Transverse colon (tissue), 4 donors: ENCODE data around the gene ZNF678. TPM values are rescaled to one million over a fixed set of nuclear protein-coding genes. Genes with fewer than 3 reads are reported as not detected.

Experiments
- DNase-seq: peaks from one replicate; pipeline ENCODE4 v3.0.0-alpha.2; 2019
- H3K27ac ChIP-seq, 4 donors: fragments of 200-600 bp; sonication (generic); 2 replicates each; pipeline ENCODE4 v1.5.1; 2016 to 2018; ENCODE audit warnings: inconsistent platforms in 4 of 4
- H3K27me3 ChIP-seq: fragments of 200-600 bp; sonication (generic); 2 replicates; pipeline ENCODE4 v1.5.1; 2017; ENCODE audit warnings: inconsistent platforms
- H3K36me3 ChIP-seq, 4 donors: fragments of 200-600 bp; sonication (generic); 2 replicates each; pipeline ENCODE4 v1.5.1; 2017 to 2019; ENCODE audit warnings: inconsistent platforms in 4 of 4
- H3K4me1 ChIP-seq, 4 donors: fragments of 200-600 bp; sonication (generic); 2 replicates each; pipeline ENCODE4 v1.5.1; 2017 to 2020; ENCODE audit warnings: inconsistent platforms in 4 of 4
- H3K4me3 ChIP-seq, 4 donors: fragments of 200-600 bp; sonication (generic); 1 replicate in 1 of 4; 2 replicates in 3 of 4; pipeline versions ENCODE4 v1.5.1 to v1.6.1; 2017 to 2019; ENCODE audit warnings: inconsistent platforms in 4 of 4
- H3K9me3 ChIP-seq, 2 donors: fragments of 200-600 bp; sonication (generic); 2 replicates each; pipeline ENCODE4 v1.5.1; 2017 to 2019; ENCODE audit warnings: inconsistent platforms in 2 of 2
- CTCF ChIP-seq, 5 experiments: fragments of 200-600 bp in 3 of 5; fragments of 450-650 bp in 2 of 5; sonication (generic) in 3 of 5; IDR thresholded peaks; 1 replicate in 2 of 5; 2 replicates in 3 of 5; pipeline ENCODE4 v1.5.1; 2016 to 2017; ENCODE audit warnings: antibody characterized with exemption in 5 of 5, inconsistent platforms in 3 of 5, mild to moderate bottlenecking in 2 of 5, moderate library complexity in 1 of 5
- EP300 ChIP-seq: sonication (generic); formaldehyde crosslinking; IDR thresholded peaks from one replicate; pipeline ENCODE4 v1.6.1; 2017; ENCODE audit warnings: antibody characterized with exemption, low read depth
- POLR2A ChIP-seq: fragments of 450-650 bp; IDR thresholded peaks from one replicate; pipeline ENCODE4 v1.6.1; 2016; ENCODE audit warnings: antibody characterized with exemption, mild to moderate bottlenecking, moderate library complexity
- POLR2AphosphoS5 ChIP-seq, 3 donors: sonication (generic); formaldehyde crosslinking; IDR thresholded peaks; one replicate each; pipeline ENCODE4 v1.6.1; 2016; ENCODE audit warnings: antibody characterized with exemption in 3 of 3
- WGBS, 2 donors: methylation state at CpG; one replicate each; pipeline ENCODE4 v1.1.5; 2018; ENCODE audit warnings: low coverage in 1 of 2; 5-methylcytosine and 5-hydroxymethylcytosine counted together
- in situ Hi-C, 4 donors: fragments of 200-750 bp; cut with MboI; loops; one replicate each; pipeline versions ENCODE4 v1.15.0 to v1.15.1; 2017; ENCODE audit warnings: low sequenced_read_pairs in 3 of 4, low pct_ligation_motif_present in 1 of 4, low pct_unique_long_range_greater_than_20kb in 1 of 4
- intact Hi-C: fragments of 100-400 bp; cut with DNase I; formaldehyde crosslinking; loops from one replicate; pipeline ENCODE4 v1.15.1; 2023; ENCODE audit warnings: low total_unique reads
- total RNA-seq, 4 donors: library from RNA; depleted of rRNA; stranded (reverse); fragments of >200 nt; gene quantifications; one replicate each; pipeline ENCODE4 v1.1.0, GENCODE V29; 2016

Gene ZNF678
- total RNA-seq, 4 donors from 2014 or later = 5.2 to 80.2 (median 14.7) TPM

DNA sequence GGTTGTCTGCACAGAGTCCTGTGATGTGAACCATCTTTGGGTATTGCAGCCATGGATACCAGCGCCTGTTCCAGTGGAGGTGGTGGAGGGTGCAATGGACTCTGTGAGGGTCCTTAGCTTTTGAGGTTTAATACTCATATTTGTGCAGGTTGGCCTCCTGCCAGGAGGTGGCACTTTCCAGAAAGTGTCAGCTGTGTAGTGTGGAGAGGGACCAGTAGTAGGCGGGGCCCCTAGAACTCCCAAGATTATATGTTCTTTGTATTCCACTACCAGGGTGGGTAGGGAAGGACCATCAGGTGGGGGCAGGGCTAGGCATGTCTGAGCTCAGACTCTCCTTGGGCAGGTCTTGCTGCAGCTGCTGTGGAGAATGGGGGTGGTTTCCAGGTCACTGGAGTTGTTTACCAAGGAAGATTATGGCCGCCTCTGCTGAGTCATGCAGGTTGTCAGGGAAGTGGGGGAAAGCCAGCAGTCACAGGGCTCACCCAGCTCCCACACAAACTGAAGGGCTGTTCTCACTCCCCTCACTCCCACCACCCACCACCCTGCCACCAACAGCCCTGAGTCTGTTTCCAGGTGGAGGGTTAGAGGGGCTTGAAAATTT, 31.2 kb upstream of the ZNF678 start:
- Histone ChIP-seq H3K9me3 (peaks cover 62 to 65% of the 10 kb centered on the region in 2 donors), H3K36me3 (no peaks in the 10 kb centered on the region), H3K27me3 (no peaks in the 10 kb centered on the region), H3K4me1 (no peaks in the 10 kb centered on the region), H3K4me3 (no peak overlapping the region), H3K27ac (no peak overlapping the region)
- in situ Hi-C loops (no loop called here), intact Hi-C loops (no loop called here)
- WGBS, 2 donors = 93 to 94% methylated on average over 3 of the region's 3 CpGs
- TF ChIP-seq CTCF (IDR thresholded peaks at IDR 0.05) (no peak), EP300 (no peak), POLR2A (no peak), POLR2AphosphoS5 (IDR thresholded peaks at IDR 0.05) (no peak)
- no peak for DNase-seq

- intact Hi-C loops = no loop called here
- in situ Hi-C loops = no loop called here
- Histone ChIP-seq H3K9me3 (peaks cover 3% of the 10 kb centered on the region in 2 donors), H3K36me3 (no peaks in the 10 kb centered on the region), H3K4me1 (peaks cover 4 to 18% (median 10%) of the 10 kb centered on the region in 4 donors), H3K27me3 (no peaks in the 10 kb centered on the region), H3K4me3 (no peak overlapping the region), H3K27ac (no peak overlapping the region)
- no peak for DNase-seq
- WGBS, 2 donors = 87% methylated on average over 5 of the region's 5 CpGs; no CpG with 5 or more reads in 1 of the 2 donors
- no peak for TF ChIP-seq CTCF (IDR thresholded peaks at IDR 0.05)
- no peak for TF ChIP-seq POLR2A
- TF ChIP-seq EP300 = no peak
- no peak for TF ChIP-seq POLR2AphosphoS5 (IDR thresholded peaks at IDR 0.05)
These were observed 22.9 kb upstream of the ZNF678 start for GRCh38 chr1:227540170-227541098.

DNA sequence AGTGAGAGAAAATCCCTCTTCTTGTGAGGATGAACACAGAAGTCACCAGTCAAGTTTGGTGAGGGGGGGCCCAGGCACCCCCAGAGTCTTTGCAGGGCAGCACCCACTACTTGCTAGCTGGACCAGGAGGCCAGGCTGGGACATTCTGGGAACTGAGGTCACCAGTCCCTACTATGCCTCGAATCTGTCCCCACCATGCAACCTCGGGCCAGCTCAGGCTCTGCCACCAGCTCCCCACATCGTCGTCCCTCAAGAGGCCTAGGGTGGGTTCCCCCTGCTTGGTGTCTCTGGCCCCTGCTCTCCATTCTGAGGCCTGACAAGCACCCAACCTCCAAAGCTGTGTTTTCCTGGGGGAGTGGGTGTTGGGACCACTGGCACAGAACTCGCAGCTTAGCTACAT, 22.2 kb upstream of the ZNF678 start:
- 97% methylated on average over 5 of the region's 5 CpGs; no CpG with 5 or more reads in 1 of the 2 donors for WGBS, 2 donors
- peaks cover 3% of the 10 kb centered on the region in 2 donors for H3K9me3 ChIP-seq
- H3K27me3 ChIP-seq = no peaks in the 10 kb centered on the region
- intact Hi-C loops (no loop called here), in situ Hi-C loops (no loop called here)
- no peak overlapping the region for H3K4me3 ChIP-seq
- no peak for DNase-seq
- no peak overlapping the region for H3K27ac ChIP-seq
- no peak for TF ChIP-seq CTCF (IDR thresholded peaks at IDR 0.05)
- no peak for TF ChIP-seq POLR2A
- TF ChIP-seq EP300 = no peak
- no peak for TF ChIP-seq POLR2AphosphoS5 (IDR thresholded peaks at IDR 0.05)
- peaks cover 4 to 18% (median 10%) of the 10 kb centered on the region in 4 donors for H3K4me1 ChIP-seq
- no peaks in the 10 kb centered on the region for H3K36me3 ChIP-seq

GRCh38 chr1:227541796-227542152, 21.6 kb upstream of the ZNF678 start:
- in situ Hi-C loops = no loop called here
- peak overlapping the region; percentile 67 to 82 (median 76) for H3K27ac ChIP-seq
- intact Hi-C loops = no loop called here
- TF ChIP-seq POLR2AphosphoS5 (IDR thresholded peaks at IDR 0.05) (no peak), POLR2A (no peak), CTCF (IDR thresholded peaks at IDR 0.05) (no peak), EP300 (no peak)
- peak; percentile 16 for DNase-seq
- 41% methylated on average over 29 of the region's 32 CpGs; no CpG with 5 or more reads in 1 of the 2 donors for WGBS, 2 donors
- peak overlapping the region; percentile 49 to 85 (median 81) for H3K4me3 ChIP-seq
- peaks cover 3% of the 10 kb centered on the region in 2 donors for H3K9me3 ChIP-seq
- no peaks in the 10 kb centered on the region for H3K27me3 ChIP-seq
- peaks cover 4 to 18% (median 10%) of the 10 kb centered on the region in 4 donors for H3K4me1 ChIP-seq
- H3K36me3 ChIP-seq = no peaks in the 10 kb centered on the region
